Stimulated activated CD8-positive, alpha-beta memory T cell treated with anti-CD3 and anti-CD28 coated beads, Interleukin-15, amount 100 ng/mL, for 48 hours (primary cell): ENCODE measurements around the gene BARHL2.

Experiments used
- DNase-seq, 2 donors: peaks; one replicate each; pipeline ENCODE4 v3.0.0-alpha.2; 2020; ENCODE audit warnings: low read depth in 2 of 2

The BARHL2 gene

DNA sequence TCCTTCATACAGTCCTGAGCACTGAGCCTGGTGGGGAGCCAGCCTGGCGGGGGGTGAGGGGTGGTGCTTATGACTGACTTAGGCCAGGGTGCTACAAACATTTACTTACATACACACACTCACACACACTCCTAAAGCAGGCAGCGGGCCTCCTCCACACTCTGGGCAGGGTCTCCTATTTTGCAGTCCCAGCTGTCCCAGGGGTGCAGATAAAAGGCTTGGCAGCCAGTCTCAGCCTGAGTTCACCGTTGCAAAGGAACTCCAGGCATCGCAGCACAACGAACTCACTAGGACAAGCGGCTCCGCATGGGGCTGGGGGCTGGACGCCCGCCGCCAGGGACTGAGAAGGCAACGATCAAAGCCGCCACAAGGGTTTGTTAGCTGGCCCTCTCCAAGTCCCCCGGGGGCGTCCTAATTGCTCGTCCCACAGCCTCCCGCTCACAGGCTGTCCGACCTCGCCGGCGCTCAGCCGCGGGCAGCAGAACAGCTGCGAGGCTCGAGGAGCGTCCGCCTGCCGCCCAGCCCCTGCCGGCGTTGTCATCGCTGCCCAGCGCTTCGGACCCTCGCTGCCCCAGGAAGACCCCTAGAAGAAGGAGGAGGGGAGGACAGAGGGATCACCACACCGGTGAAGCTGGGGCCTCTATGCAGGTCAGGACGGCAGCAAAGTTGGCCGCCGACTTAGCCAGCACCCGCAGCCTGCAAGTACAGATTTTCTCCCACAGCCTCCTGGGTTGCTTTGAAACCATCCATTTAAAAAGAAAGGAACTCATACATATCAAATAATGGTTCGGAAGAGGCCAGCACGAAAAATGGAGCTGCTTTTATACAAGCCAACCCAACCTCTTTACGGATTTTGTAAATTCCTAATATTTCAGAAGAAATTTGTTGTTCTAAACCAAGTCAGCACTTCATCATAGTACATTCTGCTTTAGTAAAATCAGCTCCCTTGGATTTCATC is 6.2 kb downstream of the BARHL2 start:
- DNase-seq, result no peak

DNA sequence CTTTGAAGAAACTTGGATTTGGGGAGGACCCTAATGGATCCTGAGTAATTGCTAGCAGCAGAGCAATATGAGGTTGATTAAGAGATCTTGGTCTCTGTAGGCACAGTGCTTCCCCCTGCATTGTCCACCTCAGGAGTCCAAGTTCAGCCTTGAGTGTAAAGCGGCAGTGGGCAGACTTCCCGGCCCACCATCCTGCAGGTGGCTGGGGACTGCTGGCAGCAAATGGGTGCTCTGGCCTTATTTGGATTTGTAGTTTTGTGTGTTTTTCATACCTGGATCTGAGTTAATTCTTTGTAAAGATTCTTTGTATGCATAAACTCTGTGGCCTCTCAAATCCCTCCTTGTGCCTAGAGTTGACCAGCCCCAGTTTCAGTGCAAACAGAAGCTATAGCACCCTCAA is 7.6 kb downstream of the BARHL2 start:
- no peak for DNase-seq

DNA sequence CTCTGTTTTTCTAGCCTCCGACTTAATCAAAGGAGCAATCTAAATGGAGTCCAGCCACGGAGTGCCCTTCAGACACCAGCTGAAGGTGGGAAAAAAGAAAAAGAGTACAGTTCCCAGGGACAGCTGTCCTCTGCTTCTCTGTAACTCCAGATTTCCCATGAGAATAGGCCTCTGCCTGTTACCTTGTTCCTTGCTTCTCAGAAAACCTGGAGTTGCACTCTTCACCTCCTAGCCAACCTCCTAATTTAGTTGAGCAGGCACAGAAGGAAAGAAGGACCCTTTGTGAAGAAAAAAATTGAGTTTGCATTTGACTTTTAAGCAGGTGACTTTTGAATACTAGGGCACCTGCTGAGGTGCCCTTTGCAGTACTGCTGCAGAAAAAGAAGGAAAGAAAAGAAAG is 8.3 kb downstream of the BARHL2 start:
- DNase-seq, result no peak

DNA sequence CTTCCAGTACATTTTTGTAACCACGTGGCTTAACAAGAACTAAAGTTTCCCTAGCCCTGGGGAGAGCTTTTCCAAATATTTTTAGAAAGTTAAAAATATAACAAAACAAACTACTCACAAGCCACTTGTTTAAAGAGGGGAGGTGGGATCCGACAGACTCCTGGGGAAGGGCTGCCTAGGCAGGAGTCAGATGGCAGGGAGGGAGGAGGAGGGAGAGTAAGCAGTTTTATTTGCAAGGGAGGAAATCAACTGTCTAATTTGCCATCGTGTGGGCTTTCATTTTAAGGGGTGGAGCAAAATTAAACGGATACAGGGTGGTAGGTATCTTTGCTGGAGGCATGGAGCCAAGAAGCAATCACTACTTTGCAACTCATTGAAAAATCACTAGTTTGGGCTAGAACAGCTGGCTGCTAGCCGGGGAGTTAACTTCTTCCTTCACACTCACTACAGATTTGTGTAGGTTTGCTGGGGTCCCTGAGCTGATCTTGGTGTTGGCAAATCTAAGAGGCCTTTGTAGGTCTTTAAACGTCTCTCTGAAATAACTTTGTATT is 8.8 kb downstream of the BARHL2 start:
- no peak for DNase-seq

DNA sequence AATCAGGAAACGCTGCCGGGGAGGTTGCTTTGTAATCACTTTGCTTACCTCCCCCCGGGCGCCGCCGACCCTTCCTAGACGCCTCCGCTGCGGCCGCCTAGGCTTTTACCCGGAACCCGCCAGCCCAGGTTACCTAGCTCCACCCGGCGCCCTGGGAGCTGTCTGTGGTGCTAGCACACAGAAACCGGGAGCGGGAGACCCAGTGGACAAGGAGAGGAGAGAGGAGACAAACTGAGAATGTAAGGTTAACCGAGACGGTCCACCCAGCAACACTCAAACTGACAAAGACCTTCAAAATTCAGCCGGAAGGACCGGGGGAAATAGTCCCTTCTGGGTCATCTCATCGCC is 9.8 kb downstream of the BARHL2 start:
- DNase-seq, result no peak

DNA sequence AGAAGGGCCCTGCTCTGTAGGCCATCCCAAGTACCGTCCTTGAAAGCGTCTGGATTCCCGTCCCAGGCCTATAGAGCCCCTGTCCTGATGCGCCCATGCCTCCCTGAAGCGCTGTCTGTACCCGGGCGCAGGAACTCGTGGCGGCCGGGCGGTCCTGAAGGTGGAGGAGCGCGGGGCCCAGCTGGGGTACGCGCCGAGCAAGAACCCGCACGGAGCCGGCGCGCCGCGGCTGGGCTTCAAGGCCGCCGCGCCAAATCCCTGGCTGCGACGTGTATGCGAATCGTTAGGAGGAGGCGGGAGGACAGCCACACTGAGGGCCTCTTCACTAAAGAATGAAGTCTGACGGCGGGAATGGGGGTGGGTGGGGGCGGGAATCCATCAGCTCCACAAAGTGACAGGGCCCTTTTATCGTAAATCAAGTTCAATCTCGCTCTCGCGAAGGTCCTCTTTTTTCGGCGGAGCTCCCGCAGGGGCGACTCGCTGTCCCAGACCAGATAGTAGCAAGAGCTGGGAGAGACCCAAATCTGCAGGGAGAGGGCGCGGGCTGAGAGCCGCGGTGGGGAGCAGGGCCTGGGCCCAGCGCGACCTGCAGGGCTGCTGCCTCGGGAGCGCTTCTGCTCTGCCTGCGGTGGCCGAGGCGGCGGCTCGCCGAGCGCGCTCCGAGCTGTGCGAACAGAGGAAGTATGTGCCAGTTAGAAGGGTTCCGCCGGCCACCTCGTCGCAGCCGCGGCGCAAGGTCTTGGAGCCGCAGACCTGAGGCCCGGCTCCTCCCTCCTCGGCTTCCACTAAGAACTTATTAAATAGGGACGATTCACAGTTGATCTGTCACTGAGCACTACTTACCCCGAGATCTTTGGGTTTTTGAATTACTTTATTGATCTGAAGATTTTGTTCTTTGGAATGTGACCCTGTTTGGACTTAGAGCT is 10.4 kb downstream of the BARHL2 start:
- no peak for DNase-seq

DNA sequence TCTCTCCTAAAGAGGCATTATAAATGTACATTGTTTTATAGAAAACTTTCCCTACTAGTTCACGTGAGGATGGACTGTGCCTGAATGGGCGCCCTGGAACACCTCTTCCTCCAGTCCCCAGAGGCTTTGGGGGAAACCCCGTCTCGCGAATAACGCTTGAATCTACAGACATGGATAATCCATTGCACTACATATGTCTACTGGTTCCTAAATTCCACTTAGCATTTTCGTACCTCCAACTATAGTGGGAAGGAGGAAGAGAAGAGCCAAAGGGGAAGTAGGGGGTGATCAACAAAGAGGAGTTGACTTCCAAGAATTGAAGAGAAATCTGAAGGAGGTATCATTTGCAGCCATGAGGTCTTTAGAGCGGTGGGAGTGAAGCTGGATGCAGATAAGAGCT is 11.1 kb downstream of the BARHL2 start:
- DNase-seq, result no peak

DNA sequence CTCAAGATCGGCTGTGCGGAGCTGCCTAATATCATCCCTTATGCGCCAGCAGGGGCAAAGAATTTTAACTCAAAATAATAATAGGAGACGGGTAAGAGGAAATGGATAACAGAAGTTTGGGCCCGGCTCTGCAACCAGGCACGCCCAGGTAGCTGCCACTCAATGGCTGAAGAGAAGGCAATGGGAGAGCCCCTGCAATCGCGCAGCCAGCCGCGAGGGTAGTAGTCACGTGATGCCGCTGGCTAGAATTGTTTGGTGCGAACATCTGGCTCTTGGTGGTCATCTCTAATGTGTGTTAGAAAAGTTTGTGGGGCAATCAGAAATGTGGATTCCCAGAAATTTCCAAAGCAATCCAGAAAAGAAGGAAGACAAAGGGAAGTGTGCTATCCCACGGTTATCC is 12.3 kb downstream of the BARHL2 start:
- DNase-seq, result no peak

DNA sequence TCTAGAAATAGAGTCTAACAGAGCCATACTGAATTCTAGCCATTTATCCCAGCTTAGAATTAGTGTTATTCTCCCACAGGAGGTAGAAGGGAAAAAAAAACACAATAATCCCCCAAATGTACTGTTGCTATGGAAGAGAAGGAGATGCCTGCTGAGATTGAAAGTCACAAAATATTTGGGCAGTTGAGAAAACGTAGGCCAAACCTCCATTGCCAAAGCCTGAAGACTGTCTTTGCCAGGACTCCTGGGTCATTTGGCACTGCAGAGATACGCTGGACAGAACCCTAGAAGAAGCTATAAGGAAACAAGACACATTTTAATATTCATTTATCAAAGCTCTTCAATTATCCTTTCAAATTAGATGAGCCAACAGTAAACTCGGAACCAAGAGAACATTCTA is 22.3 kb downstream of the BARHL2 start:
- no peak for DNase-seq

DNA sequence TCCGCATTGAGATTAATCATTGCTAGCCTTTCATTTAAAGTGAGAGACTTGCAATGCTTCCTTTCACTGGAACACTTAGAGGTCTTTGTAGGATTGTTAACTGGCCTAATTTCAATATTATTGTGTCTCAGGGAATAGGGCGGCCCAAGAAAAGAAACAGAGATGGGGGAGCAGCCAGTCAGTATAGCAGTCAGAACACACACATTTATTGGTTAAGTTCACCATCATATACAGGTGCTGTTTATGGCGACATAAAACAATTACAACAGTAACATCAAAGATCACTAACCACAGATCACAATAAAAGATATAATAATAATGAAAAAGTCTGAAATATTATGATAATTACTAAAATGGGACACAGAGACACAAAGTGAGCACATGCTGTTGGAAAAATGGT is 29.4 kb downstream of the BARHL2 start:
- DNase-seq, result no peak

DNA sequence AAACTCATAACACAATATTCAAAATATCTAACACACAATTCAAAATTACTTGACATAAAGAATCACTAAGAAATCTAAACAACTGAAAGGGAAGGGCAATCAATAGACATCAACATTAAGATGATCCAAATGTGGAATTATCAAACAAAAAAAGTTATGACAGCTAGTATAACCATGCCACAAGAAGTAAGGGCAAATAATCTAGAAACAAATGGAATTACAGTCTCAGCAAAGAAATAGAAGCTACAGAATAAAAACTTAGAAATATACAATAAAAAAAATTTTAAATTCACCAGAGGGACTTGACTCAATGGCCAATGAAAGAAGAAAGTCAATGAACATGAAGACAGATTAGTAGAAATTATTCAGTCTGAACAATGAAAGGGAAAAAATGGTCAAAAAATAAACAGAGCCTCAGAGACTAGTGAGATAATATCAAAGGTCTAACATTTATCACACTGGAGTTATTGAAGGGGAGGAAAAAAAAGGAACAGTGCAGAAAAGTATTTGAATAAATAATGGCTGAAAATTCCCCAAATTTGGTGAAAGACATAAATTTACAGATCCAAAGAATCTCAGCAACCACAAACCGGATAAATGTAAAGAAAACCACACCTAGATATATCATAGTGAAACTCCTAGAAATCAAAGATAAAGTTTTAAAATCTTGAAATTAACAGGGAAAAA is 41.8 kb downstream of the BARHL2 start:
- no peak for DNase-seq

DNA sequence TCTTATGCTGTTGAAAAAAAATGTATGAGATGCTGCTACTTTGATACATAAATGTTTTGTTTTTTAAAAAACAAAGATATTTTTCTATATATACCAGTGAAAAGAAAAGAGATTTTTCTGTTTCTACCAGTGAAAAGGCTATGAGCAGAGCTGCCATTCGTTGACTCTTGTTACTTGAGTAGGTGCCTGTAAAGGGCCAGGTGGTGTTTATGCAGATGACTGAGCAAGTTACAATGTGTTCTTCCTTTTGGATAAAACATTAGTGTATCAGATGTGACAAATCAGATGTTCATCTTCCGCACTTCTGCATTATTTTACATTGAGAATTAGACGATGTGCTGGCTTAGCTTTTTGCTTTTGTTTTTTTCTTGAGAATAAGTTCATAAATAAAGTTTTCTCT is 45.4 kb downstream of the BARHL2 start:
- no peak for DNase-seq

DNA sequence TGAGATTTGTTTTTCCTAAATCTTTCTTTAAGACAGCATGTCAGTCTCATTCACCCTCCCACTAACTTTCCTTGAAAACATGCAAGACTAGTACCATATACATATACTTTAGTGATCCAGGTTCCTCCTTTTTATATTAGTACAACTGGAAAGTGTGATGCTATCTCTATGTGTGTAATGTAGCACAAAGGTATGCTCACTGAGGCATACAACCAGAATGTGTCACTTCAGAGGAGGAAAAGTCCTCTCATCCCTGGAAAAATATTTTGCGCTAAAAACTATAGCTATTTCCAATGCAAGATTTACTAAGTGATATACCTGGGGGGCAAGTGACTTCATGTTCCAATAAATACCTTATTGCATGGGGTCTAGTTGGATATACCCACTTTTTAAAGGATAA is 45.9 kb downstream of the BARHL2 start:
- DNase-seq, result no peak
